HG02870 (cell line): ENCODE data around the gene ADAMTS16.

Source experiments
- ATAC-seq: cut with Tn5 transposase; IDR thresholded peaks from one replicate; pipeline ENCODE4 v1.9.1; 2021; ENCODE audit warnings: mild to moderate bottlenecking, moderate library complexity; ENCODE audit not compliant: unreplicated experiment

Gene ADAMTS16

DNA sequence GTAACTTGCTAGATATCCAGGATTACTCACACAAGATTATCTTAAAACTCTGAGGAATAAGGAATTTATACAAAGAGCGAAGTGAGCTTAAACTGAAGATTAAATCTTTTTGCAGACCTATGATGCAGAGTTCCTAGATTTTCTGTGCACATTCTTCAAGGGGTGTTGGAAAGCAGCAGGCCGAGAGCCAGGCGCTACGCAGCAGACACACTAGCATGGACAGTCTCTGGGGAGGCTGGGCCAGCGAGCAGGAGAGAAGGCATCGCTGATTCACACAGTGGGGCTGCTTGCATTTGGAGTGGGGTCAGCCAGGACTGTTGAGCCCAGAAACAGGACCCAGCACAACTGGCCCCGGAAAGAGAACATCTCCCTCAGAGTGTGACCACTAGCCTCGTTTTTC, 136.3 kb downstream of the ADAMTS16 start:
- ATAC-seq: no peak

DNA sequence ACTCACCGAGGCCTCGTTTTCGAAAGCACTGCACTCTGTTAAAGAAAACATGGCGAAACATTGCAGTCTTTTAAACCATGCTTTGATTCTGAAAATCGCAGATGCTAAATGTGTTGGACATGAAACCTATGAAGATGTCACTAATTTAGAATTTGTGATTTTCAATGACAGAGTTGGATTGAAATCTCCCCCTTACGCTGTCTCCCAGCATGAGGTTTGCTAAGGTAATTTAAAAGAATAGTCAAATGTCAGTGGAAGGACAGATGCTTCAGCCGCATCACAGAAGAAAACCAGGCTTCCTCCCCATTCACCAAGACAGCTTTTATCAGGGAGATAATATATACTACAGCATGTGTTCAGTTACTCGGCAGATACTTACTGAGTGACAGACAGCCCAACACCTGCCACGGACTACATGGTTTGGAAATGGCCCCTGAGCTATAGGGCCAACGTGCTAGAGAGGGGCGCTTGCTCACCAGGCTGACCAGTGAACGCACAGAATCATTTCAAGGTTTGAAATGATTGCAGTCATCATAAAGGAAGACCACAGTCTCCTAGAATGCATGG, 136.9 kb downstream of the ADAMTS16 start:
- ATAC-seq: no peak

DNA sequence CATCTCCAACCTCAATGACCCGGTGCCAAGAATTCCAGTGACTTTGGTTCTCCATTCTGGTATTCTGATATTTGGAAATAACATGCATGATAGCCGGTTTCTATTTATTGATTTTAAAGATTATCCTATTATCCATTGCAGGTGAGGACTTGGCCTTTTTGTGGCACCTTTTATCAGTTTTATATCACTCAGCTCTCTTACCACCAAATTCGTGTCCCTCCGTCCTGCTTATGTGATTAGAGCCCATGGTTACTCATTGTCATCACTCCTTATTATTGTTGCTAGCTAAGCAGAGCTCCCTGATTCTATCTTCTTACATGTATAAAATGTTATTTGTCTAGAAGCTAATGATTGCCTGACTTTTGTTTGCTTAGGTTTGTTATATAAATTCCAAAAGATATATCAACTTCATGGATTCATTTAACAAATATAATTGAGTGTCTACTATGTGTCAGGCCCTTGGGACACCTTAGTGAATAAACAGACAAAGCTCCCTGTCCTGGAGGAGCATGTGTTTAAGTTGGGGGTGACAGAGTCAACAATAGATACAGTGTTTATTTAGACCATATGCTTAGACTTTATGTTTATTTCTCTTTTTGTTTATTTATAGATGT, 138.2 kb downstream of the ADAMTS16 start:
- ATAC-seq: no peak

GRCh38 chr5:5278815-5279381, 138.8 kb downstream of the ADAMTS16 start:
- ATAC-seq: no peak

- no peak for ATAC-seq
These were observed 145.8 kb downstream of the ADAMTS16 start for GRCh38 chr5:5285906-5286305.

DNA sequence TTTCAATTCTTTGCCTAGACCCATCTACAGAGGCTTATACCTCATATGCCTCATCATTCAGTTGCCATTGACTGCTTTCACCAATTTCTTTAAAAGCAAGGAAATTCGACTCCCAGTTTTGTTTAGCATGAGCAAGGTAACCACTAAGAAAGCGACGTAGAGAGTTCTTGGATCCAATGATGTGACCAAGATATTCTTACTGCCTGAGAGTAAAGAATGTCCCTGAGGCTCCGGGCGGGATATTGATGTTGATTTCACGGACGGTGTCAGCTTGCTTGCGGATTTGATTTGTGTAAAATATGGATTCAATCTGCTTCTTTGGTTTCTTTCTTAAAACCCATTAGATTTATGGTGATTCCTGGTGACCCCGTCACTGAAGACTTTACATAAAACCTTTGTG, 147.3 kb downstream of the ADAMTS16 start:
- no peak for ATAC-seq

- ATAC-seq: no peak
These were observed 148.1 kb downstream of the ADAMTS16 start for GRCh38 chr5:5288201-5288600.

DNA sequence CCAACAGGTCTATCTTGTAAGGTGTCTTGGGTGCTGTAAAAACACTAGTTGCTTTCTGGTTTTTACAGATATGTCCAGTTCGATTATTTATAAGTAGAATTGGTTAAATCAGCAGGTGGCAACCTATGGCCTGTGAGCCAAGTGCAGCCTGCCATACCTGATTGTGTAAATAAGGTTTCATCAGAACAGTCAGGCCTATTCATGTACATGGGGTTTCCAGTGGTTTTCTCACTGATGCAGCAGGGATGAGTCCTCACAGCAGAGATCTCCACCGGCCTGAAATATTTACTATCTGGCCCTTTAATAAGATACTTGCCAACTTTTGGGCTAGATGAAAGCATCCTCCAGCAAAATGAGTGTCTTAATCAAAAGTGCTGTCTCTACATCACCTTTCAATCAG, 149.4 kb downstream of the ADAMTS16 start:
- no peak for ATAC-seq

DNA sequence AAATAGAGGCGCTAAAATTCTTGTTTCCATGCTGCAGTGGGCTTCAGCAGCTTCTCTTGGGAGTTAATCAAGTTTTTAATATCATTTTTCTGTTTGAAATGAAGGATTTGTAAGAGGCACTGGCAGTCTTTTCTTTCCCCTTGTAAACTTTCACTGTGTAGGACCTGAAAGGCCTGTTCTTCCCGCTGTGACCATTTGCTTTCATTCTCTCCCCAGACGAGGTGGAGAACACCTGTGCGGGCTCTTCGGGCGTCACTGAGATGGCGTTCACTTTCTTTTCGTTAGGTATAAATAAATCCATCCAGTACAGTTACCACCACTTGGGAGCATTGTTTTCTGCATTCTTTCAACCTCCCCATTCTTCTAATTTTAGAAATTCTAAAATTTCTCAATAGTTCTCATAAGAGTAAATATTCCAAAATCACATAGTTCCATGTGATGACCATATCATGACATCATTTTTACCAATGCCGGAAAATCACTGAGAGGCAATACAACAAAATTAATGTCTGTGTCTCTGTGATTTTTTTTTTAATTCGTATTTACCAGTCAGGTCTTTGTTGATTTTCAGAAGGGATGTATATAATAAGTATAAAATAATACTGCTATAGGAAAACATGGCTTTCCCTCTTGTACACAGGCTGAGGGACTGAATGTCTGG, 150.7 kb downstream of the ADAMTS16 start:
- no peak for ATAC-seq

DNA sequence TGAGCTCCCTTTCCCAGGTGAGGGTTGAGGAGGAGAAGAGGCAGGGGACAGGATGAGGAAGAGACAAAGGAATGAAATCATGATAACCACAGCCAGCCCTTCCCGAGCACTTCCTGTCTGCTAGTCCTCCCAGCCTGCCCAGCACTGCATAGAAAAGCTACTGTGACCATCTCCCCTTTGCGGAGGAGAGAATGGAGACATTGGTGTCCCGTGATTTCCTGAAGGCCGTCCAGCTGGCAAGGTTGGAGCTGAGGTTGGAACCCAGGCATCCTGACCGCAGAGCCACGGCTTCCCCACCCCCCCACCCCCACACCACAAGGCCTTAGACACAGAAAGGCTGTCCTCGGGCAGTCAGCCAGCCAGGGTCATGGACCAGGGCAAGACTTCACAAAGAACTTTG, 151.2 kb downstream of the ADAMTS16 start:
- no peak for ATAC-seq

DNA sequence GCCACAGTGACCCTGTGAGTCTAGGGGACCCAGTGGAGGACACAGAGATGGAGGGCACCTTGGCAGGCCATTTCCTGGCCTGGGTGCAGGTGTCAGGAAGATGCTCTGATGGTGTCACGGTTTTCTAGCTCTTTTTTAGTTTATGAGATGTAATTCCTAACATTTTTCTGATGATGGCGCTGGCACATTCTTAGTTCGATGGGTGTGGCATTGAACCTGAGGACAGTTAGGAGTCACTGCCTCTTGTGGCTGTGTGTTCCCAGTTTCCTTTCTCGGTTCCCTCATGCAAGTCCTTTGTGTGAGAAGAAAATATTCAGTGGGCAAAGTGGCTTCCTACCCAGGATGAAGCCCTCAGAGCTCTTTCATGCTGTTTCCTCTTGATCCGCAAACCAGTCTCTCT, 152.9 kb downstream of the ADAMTS16 start:
- ATAC-seq: no peak

GRCh38 chr5:5294429-5294828, 154.3 kb downstream of the ADAMTS16 start:
- no peak for ATAC-seq

- no peak for ATAC-seq
These were observed 155.2 kb downstream of the ADAMTS16 start for GRCh38 chr5:5295351-5295750.

- ATAC-seq: no peak
These were observed 155.9 kb downstream of the ADAMTS16 start for GRCh38 chr5:5296051-5296450.

DNA sequence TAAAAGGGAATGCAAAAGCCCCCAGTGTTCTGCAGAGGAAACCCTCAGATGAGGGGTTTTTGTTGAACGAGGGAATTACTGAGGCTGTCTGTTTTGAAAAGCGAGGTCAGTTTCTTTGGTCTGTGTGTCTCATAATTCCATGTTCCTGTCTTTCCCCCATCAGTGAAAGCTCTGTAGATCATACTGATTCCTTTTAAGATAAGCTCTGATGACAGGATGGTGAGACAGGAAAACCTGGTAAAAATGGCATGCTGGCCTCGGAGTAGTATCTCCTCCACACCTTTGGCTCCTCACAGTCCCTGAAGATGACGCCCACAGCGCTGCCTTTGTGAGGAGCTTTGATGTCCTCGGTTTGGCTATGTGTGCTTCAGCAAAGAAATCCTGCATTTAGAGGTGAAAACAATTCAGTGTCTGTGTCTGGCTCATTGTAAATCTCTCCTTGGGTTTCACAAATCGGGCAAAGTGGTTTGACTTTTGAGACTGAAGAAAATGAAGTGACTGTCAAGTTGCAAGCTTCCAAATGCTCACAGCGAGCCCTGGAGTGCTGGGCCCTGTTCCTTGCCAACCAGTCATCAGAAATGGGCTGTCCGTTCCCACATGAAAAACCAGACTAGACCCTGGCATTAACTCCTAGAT, 157.4 kb downstream of the ADAMTS16 start:
- no peak for ATAC-seq

GRCh38 chr5:5298068-5298633, 158.0 kb downstream of the ADAMTS16 start:
- ATAC-seq: no peak

DNA sequence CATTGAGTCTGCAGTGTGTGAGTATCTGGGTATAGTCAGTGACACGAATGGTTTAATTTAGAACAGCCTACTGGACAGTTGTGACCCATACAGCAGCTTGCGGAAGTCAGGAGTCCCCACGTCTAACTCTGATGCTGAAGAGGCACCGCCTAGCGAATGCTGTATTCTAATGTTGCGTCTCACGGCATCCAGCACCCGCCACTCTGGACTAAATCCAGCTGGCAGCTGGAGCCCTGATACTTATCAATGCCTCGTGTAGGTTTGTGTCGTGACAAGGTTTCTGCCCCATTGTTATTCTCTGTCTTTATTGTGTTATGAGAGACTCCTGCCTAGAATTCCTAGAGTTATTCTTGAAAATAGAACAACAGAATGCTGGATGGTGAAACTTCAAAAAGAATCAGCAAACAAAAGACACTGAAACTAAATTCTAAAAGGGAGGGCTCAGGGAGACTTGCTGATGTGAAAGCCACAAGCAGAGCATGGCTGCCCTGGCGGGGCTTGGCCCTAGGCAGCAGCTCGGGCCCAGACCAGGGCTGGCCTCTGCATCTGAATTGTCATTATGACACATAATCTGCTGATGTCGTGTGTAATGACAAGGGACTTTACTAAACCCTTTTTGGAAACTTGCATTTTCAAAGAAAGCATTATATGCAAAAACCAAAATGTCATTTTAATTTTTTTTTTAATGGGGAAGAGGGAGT, 158.9 kb downstream of the ADAMTS16 start:
- ATAC-seq: no peak

DNA sequence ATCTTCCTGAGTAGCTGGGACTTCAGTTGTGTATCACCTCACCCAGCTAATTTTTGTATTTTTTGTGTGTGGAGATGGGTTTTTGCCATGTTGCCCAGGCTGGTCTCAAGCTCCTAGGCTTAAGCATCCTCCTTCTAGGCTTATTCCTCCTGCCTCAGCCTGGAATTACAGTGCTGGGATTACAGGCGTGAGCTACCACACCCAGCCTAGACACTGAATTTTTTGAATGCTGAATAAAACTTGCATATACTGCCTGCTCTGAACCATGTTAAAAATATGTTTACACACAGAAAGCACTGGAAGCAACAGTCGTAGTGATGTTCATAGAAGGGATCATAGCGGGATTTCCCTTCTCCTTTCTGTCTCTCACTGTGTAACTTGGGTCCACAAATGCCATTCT, 161.0 kb downstream of the ADAMTS16 start:
- ATAC-seq: no peak

DNA sequence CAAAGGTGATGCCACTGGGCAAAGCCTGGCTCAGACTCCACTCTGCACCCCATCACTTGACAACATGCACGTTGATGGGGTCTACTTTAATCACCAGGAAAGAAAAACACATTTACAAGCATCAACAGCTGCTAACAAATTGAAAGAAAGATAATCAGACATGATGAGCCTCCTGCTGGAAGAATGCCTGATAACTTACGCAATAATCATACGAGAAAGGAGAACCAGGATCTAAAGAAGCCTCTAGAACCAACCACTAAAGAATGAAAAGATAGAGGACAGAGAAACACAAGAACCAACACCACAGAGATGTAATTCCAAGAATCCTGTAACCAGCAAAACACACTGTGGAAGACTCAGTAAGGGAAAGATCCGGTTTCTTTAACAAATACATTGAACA, 162.1 kb downstream of the ADAMTS16 start:
- ATAC-seq: no peak

GRCh38 chr5:5303242-5303641, 163.1 kb downstream of the ADAMTS16 start:
- ATAC-seq: no peak
